Naive thymus-derived CD4-positive, alpha-beta T cell (primary cell): ENCODE measurements around the gene DDAH1. TPM values are rescaled to one million over a fixed set of nuclear protein-coding genes. Genes with fewer than 3 reads are reported as not detected.

Experiments
- ATAC-seq: fragments of 150-1000 bp; cut with Tn5 transposase; 2 replicates; pipeline ENCODE4 v1.10.0; 2021; ENCODE audit warnings: mild to moderate bottlenecking, moderate library complexity
- CTCF ChIA-PET: fragments of 350-600 bp; sonication (Branson Sonifier 250); formaldehyde crosslinking; loops from one replicate; lab custom pipeline; 2021; ENCODE audit warnings: antibody characterized with exemption; lab: Charles Lee
- POLR2A ChIA-PET: fragments of 350-600 bp; sonication (Branson Sonifier 250); formaldehyde crosslinking; loops from one replicate; lab custom pipeline; 2021; ENCODE audit warnings: antibody characterized with exemption, inconsistent platforms; lab: Charles Lee
- DNase-seq, 9 donors: peaks; one replicate each; pipeline versions ENCODE4 v3.0.0 to v3.0.0-alpha.2; 2020 to 2022; ENCODE audit warnings: mixed read lengths in 1 of 9
- H3K27ac ChIP-seq: one replicate; pipeline ENCODE4 v1.7.0; 2013; ENCODE audit warnings: mild to moderate bottlenecking, low read depth, low read length, moderate library complexity
- H3K27me3 ChIP-seq, 2 donors: one replicate each; pipeline ENCODE4 v1.7.0; 2013; ENCODE audit warnings: low read length in 2 of 2, mild to moderate bottlenecking in 2 of 2, moderate library complexity in 2 of 2; ENCODE audit not compliant: control insufficient read depth in 2 of 2, insufficient read depth in 2 of 2
- H3K36me3 ChIP-seq, 3 experiments: 1 replicate in 2 of 3; 2 replicates in 1 of 3; pipeline ENCODE4 v1.7.0; 2013; ENCODE audit warnings: low read length in 3 of 3, mild to moderate bottlenecking in 3 of 3, moderate library complexity in 1 of 3; ENCODE audit not compliant: insufficient read depth in 3 of 3, control insufficient read depth in 2 of 3
- H3K4me1 ChIP-seq, 2 donors: one replicate each; pipeline ENCODE4 v1.7.0; 2013; ENCODE audit warnings: low read length in 2 of 2, mild to moderate bottlenecking in 2 of 2, moderate library complexity in 1 of 2; ENCODE audit not compliant: control insufficient read depth in 2 of 2, insufficient read depth in 2 of 2
- H3K4me3 ChIP-seq: 2 replicates; pipeline ENCODE4 v1.7.0; 2013; ENCODE audit warnings: mild to moderate bottlenecking, low read length
- H3K9me3 ChIP-seq, 3 experiments: 1 replicate in 2 of 3; 2 replicates in 1 of 3; pipeline ENCODE4 v1.7.0; 2013; ENCODE audit warnings: low read length in 3 of 3; ENCODE audit not compliant: control insufficient read depth in 2 of 3
- H3K27ac Mint-ChIP-seq, 9 donors: one replicate each; pipeline ENCODE4 v1.8.0; 2020 to 2022; ENCODE audit warnings: mixed read lengths in 9 of 9, mild to moderate bottlenecking in 8 of 9, moderate library complexity in 5 of 9, inconsistent platforms in 2 of 9
- H3K27me3 Mint-ChIP-seq, 5 donors: one replicate each; pipeline ENCODE4 v1.8.0; 2021 to 2022; ENCODE audit warnings: mixed read lengths in 5 of 5, mild to moderate bottlenecking in 1 of 5
- H3K36me3 Mint-ChIP-seq, 5 donors: one replicate each; pipeline ENCODE4 v1.8.0; 2020 to 2022; ENCODE audit warnings: mixed read lengths in 5 of 5, mild to moderate bottlenecking in 3 of 5, inconsistent platforms in 1 of 5
- H3K4me1 Mint-ChIP-seq, 7 donors: one replicate each; pipeline ENCODE4 v1.8.0; 2020 to 2022; ENCODE audit warnings: mixed read lengths in 7 of 7, mild to moderate bottlenecking in 3 of 7, inconsistent platforms in 1 of 7
- H3K4me3 Mint-ChIP-seq, 10 donors: one replicate each; pipeline ENCODE4 v1.8.0; 2020 to 2022; ENCODE audit warnings: mild to moderate bottlenecking in 10 of 10, mixed read lengths in 10 of 10, moderate library complexity in 6 of 10, inconsistent platforms in 2 of 10
- H3K9me3 Mint-ChIP-seq, 11 donors: one replicate each; pipeline ENCODE4 v1.8.0; 2020 to 2022; ENCODE audit warnings: mixed read lengths in 11 of 11, mild to moderate bottlenecking in 4 of 11, inconsistent platforms in 1 of 11, moderate library complexity in 1 of 11
- intact Hi-C, 2 donors: fragments of 100-400 bp; cut with micrococcal nuclease; formaldehyde crosslinking; loops; one replicate each; pipeline ENCODE4 v1.15.1; 2023
- polyA plus RNA-seq, 2 donors: library from polyadenylated mRNA; unstranded; fragments of 300-500 nt; fragmentation: Illumina TruSeq; gene quantifications; one replicate each; pipeline ENCODE4 v1.2.3, GENCODE V29; 2021
- total RNA-seq, 6 experiments: library from RNA in 5 of 6; stranded (reverse) in 5 of 6; gene quantifications; 1 replicate in 5 of 6; 2 replicates in 1 of 6; pipeline ENCODE4 v1.2.3 and lab custom pipeline; 2021 to 2026

The DDAH1 gene
- total and polyA plus RNA-seq, 7 experiments from 2014 or later, result 0.08 TPM; not detected in 6

- no peaks in the 10 kb centered on the region for H3K27me3 ChIP-seq
- no peak for DNase-seq
- ChIA-PET POLR2A (no interaction called here), CTCF (no interaction called here)
- no peaks in the 10 kb centered on the region for H3K4me1 ChIP-seq
- H3K9me3 Mint-ChIP-seq, result peaks cover 0 to 26% (median 15%) of the 10 kb centered on the region in 11 donors
- H3K9me3 ChIP-seq, result peaks cover 0 to 8% (median 0%) of the 10 kb centered on the region in 3 experiments
- no peak for ATAC-seq
- H3K4me3 ChIP-seq, result no peak overlapping the region
- H3K27ac Mint-ChIP-seq, result no peak overlapping the region
- H3K27me3 Mint-ChIP-seq, result peaks cover 0 to 50% (median 6%) of the 10 kb centered on the region in 5 donors
- H3K4me1 Mint-ChIP-seq, result peaks cover 8 to 22% (median 15%) of the 10 kb centered on the region in 7 donors
- H3K4me3 Mint-ChIP-seq, result no peak overlapping the region
- no peaks in the 10 kb centered on the region for H3K36me3 ChIP-seq
- no peak overlapping the region for H3K27ac ChIP-seq
- H3K36me3 Mint-ChIP-seq, result peaks cover 3 to 19% (median 9%) of the 10 kb centered on the region in 5 donors
- intact Hi-C loops, result no loop called here
Observed at GRCh38 chr1:85330711-85331290, 134.2 kb downstream of the DDAH1 start.

- Histone ChIP-seq H3K36me3 (no peaks in the 10 kb centered on the region), H3K27me3 (no peaks in the 10 kb centered on the region), H3K9me3 (peaks cover 0 to 8% (median 0%) of the 10 kb centered on the region in 3 experiments), H3K4me3 (no peak overlapping the region), H3K4me1 (no peaks in the 10 kb centered on the region), H3K27ac (no peak overlapping the region)
- ChIA-PET POLR2A (no interaction called here), CTCF (no interaction called here)
- ATAC-seq (no peak), DNase-seq (no peak)
- Mint-ChIP-seq H3K4me3 (no peak overlapping the region), H3K27me3 (peaks cover 0 to 56% (median 6%) of the 10 kb centered on the region in 5 donors), H3K36me3 (peaks cover 3 to 19% (median 9%) of the 10 kb centered on the region in 5 donors), H3K9me3 (peaks cover 0 to 26% (median 15%) of the 10 kb centered on the region in 11 donors), H3K27ac (no peak overlapping the region), H3K4me1 (peaks cover 8 to 19% (median 14%) of the 10 kb centered on the region in 7 donors)
- intact Hi-C loops, result no loop called here
Observed at GRCh38 chr1:85330214-85330631, 134.7 kb downstream of the DDAH1 start.

- H3K27ac Mint-ChIP-seq, result no peak overlapping the region
- DNase-seq, result no peak
- peaks cover 0 to 8% (median 0%) of the 10 kb centered on the region in 3 experiments for H3K9me3 ChIP-seq
- H3K4me3 Mint-ChIP-seq, result no peak overlapping the region
- no peak overlapping the region for H3K4me3 ChIP-seq
- peaks cover 0 to 6% (median 3%) of the 10 kb centered on the region in 7 donors for H3K4me1 Mint-ChIP-seq
- ChIA-PET CTCF (no interaction called here), POLR2A (no interaction called here)
- no peaks in the 10 kb centered on the region for H3K36me3 ChIP-seq
- H3K27ac ChIP-seq, result no peak overlapping the region
- H3K4me1 ChIP-seq, result no peaks in the 10 kb centered on the region
- peaks cover 3 to 12% (median 9%) of the 10 kb centered on the region in 5 donors for H3K36me3 Mint-ChIP-seq
- ATAC-seq, result no peak
- no peaks in the 10 kb centered on the region for H3K27me3 ChIP-seq
- intact Hi-C loops, result no loop called here
- peaks cover 0 to 17% (median 14%) of the 10 kb centered on the region in 11 donors for H3K9me3 Mint-ChIP-seq
- peaks cover 0 to 54% (median 6%) of the 10 kb centered on the region in 5 donors for H3K27me3 Mint-ChIP-seq
Observed at GRCh38 chr1:85328713-85329397, 136.1 kb downstream of the DDAH1 start.

- H3K27me3 Mint-ChIP-seq, result peaks cover 0 to 46% (median under 1%) of the 10 kb centered on the region in 5 donors
- peaks cover 0 to 7% (median 5%) of the 10 kb centered on the region in 11 donors for H3K9me3 Mint-ChIP-seq
- intact Hi-C loops, result no loop called here
- POLR2A ChIA-PET, result no interaction called here
- H3K4me3 ChIP-seq, result no peak overlapping the region
- no peak overlapping the region for H3K27ac ChIP-seq
- ATAC-seq (no peak), DNase-seq (no peak)
- H3K4me3 Mint-ChIP-seq, result no peak overlapping the region
- CTCF ChIA-PET, result no interaction called here
- H3K36me3 ChIP-seq, result no peaks in the 10 kb centered on the region
- no peak overlapping the region for H3K27ac Mint-ChIP-seq
- no peaks in the 10 kb centered on the region for H3K27me3 ChIP-seq
- peaks cover 0 to 3% (median 0%) of the 10 kb centered on the region in 7 donors for H3K4me1 Mint-ChIP-seq
- peaks cover 0 to 3% (median 0%) of the 10 kb centered on the region in 3 experiments for H3K9me3 ChIP-seq
- peaks cover 0 to 4% (median 3%) of the 10 kb centered on the region in 5 donors for H3K36me3 Mint-ChIP-seq
- H3K4me1 ChIP-seq, result no peaks in the 10 kb centered on the region
Observed at GRCh38 chr1:85327759-85328158, 137.2 kb downstream of the DDAH1 start.

- POLR2A ChIA-PET, result no interaction called here
Observed at GRCh38 chr1:85326851-85327250, 138.1 kb downstream of the DDAH1 start.

GRCh38 chr1:85326336-85326735 is 138.6 kb downstream of the DDAH1 start:
- H3K36me3 Mint-ChIP-seq, result no peaks in the 10 kb centered on the region
- no peak overlapping the region for H3K4me3 Mint-ChIP-seq
- Histone ChIP-seq H3K9me3 (no peaks in the 10 kb centered on the region), H3K4me1 (no peaks in the 10 kb centered on the region), H3K36me3 (no peaks in the 10 kb centered on the region), H3K27ac (no peak overlapping the region), H3K4me3 (no peak overlapping the region), H3K27me3 (no peaks in the 10 kb centered on the region)
- DNase-seq, result no peak
- intact Hi-C loops, result no loop called here
- POLR2A ChIA-PET, result no interaction called here
- CTCF ChIA-PET, result no interaction called here
- ATAC-seq, result no peak
- no peak overlapping the region for H3K27ac Mint-ChIP-seq
- peaks cover 0 to 2% (median 0%) of the 10 kb centered on the region in 11 donors for H3K9me3 Mint-ChIP-seq
- H3K4me1 Mint-ChIP-seq, result peaks cover 0 to 3% (median 0%) of the 10 kb centered on the region in 7 donors
- peaks cover 0 to 48% (median 5%) of the 10 kb centered on the region in 5 donors for H3K27me3 Mint-ChIP-seq

More at GRCh38 chr1:85326851-85327250, 138.1 kb downstream of the DDAH1 start:
- Mint-ChIP-seq H3K36me3 (peaks cover 0 to 4% (median 3%) of the 10 kb centered on the region in 5 donors), H3K27me3 (peaks cover 0 to 48% (median 5%) of the 10 kb centered on the region in 5 donors), H3K4me1 (peaks cover 0 to 3% (median 0%) of the 10 kb centered on the region in 7 donors), H3K27ac (no peak overlapping the region), H3K9me3 (peaks cover 0 to 6% (median 4%) of the 10 kb centered on the region in 11 donors), H3K4me3 (no peak overlapping the region)
- DNase-seq (no peak), ATAC-seq (no peak)
- H3K4me1 ChIP-seq, result no peaks in the 10 kb centered on the region
- no peak overlapping the region for H3K4me3 ChIP-seq
- intact Hi-C loops, result no loop called here
- CTCF ChIA-PET, result no interaction called here
- no peaks in the 10 kb centered on the region for H3K36me3 ChIP-seq
- H3K27ac ChIP-seq, result no peak overlapping the region
- H3K9me3 ChIP-seq, result no peaks in the 10 kb centered on the region
- H3K27me3 ChIP-seq, result no peaks in the 10 kb centered on the region
